Naive B cell (primary cell): ENCODE measurements around the gene SUPT3H. TPM values are rescaled to one million over a fixed set of nuclear protein-coding genes. Genes with fewer than 3 reads are reported as not detected.
"Not testable (repeated sequence)": the region's sequence is repeated elsewhere in the genome, so short reads cannot be mapped to it uniquely, and the experiment has no call there.

ENCODE experiments used
- ATAC-seq, 2 donors: fragments of 150-1000 bp; cut with Tn5 transposase; 2 replicates each; pipeline ENCODE4 v1.10.0; 2021; ENCODE audit warnings: low read depth in 2 of 2, mild to moderate bottlenecking in 2 of 2, moderate library complexity in 2 of 2
- DNase-seq: peaks from one replicate; pipeline ENCODE4 v3.0.0; 2022
- H3K27ac Mint-ChIP-seq, 6 donors: one replicate each; pipeline ENCODE4 v1.8.0; 2020 to 2022; ENCODE audit warnings: mild to moderate bottlenecking in 6 of 6, mixed read lengths in 6 of 6, moderate library complexity in 5 of 6, inconsistent platforms in 2 of 6
- H3K27me3 Mint-ChIP-seq, 3 donors: one replicate each; pipeline ENCODE4 v1.8.0; 2021 to 2022; ENCODE audit warnings: mixed read lengths in 3 of 3, mild to moderate bottlenecking in 1 of 3
- H3K36me3 Mint-ChIP-seq, 2 donors: one replicate each; pipeline ENCODE4 v1.8.0; 2020 to 2022; ENCODE audit warnings: mixed read lengths in 2 of 2, inconsistent platforms in 1 of 2, mild to moderate bottlenecking in 1 of 2
- H3K4me1 Mint-ChIP-seq, 3 donors: one replicate each; pipeline ENCODE4 v1.8.0; 2020 to 2022; ENCODE audit warnings: mixed read lengths in 3 of 3, inconsistent platforms in 1 of 3, mild to moderate bottlenecking in 1 of 3, moderate library complexity in 1 of 3
- H3K4me3 Mint-ChIP-seq, 8 donors: one replicate each; pipeline ENCODE4 v1.8.0; 2020 to 2022; ENCODE audit warnings: mild to moderate bottlenecking in 8 of 8, mixed read lengths in 8 of 8, moderate library complexity in 8 of 8, inconsistent platforms in 2 of 8
- H3K9me3 Mint-ChIP-seq, 7 donors: one replicate each; pipeline ENCODE4 v1.8.0; 2020 to 2022; ENCODE audit warnings: mixed read lengths in 7 of 7, mild to moderate bottlenecking in 5 of 7, inconsistent platforms in 2 of 7, moderate library complexity in 1 of 7
- polyA plus RNA-seq, 6 donors: library from polyadenylated mRNA; unstranded; fragments of 300-500 nt; fragmentation: Illumina TruSeq; gene quantifications; one replicate each; pipeline ENCODE4 v1.2.3, GENCODE V29; 2021; ENCODE audit warnings: low read depth in 6 of 6

The SUPT3H gene
- polyA plus RNA-seq, 6 donors from 2014 or later, result 3.7 to 8.6 (median 6.7) TPM

DNA sequence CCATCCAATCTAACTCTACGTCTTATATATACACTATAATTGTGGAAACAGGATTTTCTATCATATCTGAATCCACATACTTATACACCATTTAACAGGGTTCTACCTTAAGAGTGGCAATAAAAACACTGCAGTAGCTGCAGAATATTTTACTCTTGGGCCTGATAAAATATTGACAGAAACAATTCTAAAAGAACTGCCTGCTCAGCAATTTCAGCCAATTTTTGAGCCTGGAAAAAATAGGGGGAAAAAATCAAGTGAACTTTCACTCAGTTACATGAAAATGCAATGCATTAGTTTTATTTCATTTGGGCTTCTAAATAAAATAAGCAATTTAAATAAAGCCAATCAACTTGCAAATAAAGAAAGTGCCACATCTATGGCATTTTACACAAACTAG lies 296.1 kb downstream of the SUPT3H start:
- no peaks in the 10 kb centered on the region for H3K27me3 Mint-ChIP-seq
- peaks cover 7 to 31% (median 23%) of the 10 kb centered on the region in 7 donors for H3K9me3 Mint-ChIP-seq
- peaks cover 13 to 26% of the 10 kb centered on the region in 2 donors for H3K36me3 Mint-ChIP-seq
- no peak overlapping the region for H3K27ac Mint-ChIP-seq
- no peak overlapping the region for H3K4me3 Mint-ChIP-seq
- no peaks in the 10 kb centered on the region for H3K4me1 Mint-ChIP-seq
- DNase-seq, result no peak
- ATAC-seq, result no peak

DNA sequence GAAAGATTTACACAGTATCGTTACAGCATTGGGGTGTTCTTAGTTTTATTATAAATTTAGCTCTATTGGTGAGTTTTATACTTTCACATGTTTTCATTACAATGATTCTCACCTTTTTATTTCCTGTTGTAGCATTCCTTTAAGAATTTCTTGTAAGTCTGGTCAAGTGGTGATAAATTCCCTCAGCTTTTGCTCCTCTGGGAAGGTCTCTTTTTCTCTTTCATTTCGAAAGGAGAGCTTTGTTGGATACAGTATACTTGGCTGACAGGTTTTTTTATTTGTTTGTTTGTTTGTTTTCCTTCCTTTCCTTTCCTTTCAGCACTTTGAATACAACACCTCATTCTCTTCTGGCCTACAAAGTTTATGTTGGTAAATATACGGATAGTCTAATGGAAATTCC lies 299.3 kb downstream of the SUPT3H start:
- peaks cover 7 to 25% (median 23%) of the 10 kb centered on the region in 7 donors for H3K9me3 Mint-ChIP-seq
- ATAC-seq, result no peak
- H3K4me3 Mint-ChIP-seq, result no peak overlapping the region
- peaks cover 13 to 26% of the 10 kb centered on the region in 2 donors for H3K36me3 Mint-ChIP-seq
- no peaks in the 10 kb centered on the region for H3K27me3 Mint-ChIP-seq
- peaks cover 0 to 2% (median 0%) of the 10 kb centered on the region in 3 donors for H3K4me1 Mint-ChIP-seq
- DNase-seq, result no peak
- no peak overlapping the region for H3K27ac Mint-ChIP-seq

DNA sequence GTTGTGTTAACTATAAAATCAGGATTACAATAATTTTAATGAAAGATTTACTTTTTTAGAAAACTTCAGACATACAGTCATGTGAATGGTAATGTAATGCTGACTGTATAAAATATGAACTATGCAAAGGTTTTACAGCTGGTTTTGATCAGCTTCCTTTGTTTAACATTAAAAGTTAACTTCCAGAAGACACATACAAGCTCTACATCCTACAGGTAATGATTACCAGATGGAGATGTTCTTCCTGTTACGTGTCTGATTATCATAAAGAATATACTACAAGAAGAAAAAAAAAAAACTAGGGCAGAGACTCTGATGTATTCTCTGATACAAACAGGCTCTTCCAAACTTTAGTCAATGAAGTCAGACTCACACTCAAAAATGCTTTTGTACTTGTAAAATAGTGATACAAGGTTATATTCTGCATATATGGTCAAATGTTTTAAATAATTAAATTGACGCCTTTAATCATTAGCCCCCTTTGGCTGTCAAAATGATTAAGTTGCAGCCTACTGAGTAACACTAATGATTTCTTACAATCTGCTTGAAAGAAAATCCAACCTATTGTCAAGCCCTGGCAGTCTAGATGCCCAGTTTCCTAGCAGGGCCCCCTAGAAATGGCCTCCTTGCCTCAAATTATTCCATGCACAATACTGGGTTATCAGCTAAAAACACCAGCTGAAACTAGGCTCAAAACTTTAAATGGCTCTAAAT lies 301.4 kb downstream of the SUPT3H start:
- ATAC-seq, result no peak
- H3K4me1 Mint-ChIP-seq, result peaks cover 0 to 2% (median 0%) of the 10 kb centered on the region in 3 donors
- H3K9me3 Mint-ChIP-seq, result peaks cover 7 to 25% (median 23%) of the 10 kb centered on the region in 7 donors

DNA sequence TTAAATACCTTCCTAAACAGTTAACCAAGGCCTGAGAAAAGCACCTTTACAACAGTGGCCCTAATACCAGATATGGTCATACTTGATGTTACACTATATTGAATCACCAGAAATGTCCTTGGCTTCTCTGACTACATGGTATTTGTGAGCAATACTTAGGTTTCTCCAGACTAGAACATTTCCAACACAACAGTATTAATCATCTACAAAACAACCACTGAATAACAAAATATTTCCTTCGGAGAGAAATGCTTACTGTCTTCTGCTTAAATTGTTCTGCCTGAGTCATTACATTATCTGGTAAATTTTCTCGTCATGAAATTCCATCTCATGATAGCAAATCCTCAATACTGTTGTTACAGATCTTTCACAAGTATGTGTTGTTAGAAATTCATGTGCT lies 302.5 kb downstream of the SUPT3H start:
- H3K9me3 Mint-ChIP-seq, result peaks cover 7 to 25% (median 22%) of the 10 kb centered on the region in 7 donors
- ATAC-seq (no peak), DNase-seq (no peak)
- H3K4me3 Mint-ChIP-seq, result no peak overlapping the region
- peaks cover 0 to 2% (median 0%) of the 10 kb centered on the region in 3 donors for H3K4me1 Mint-ChIP-seq
- peaks cover 13 to 26% of the 10 kb centered on the region in 2 donors for H3K36me3 Mint-ChIP-seq
- no peaks in the 10 kb centered on the region for H3K27me3 Mint-ChIP-seq
- H3K27ac Mint-ChIP-seq, result no peak overlapping the region

More for the DNA sequence above, 301.4 kb downstream of the SUPT3H start:
- H3K27me3 Mint-ChIP-seq, result no peaks in the 10 kb centered on the region
- no peak overlapping the region for H3K4me3 Mint-ChIP-seq
- DNase-seq, result no peak
- peaks cover 13 to 26% of the 10 kb centered on the region in 2 donors for H3K36me3 Mint-ChIP-seq
- no peak overlapping the region for H3K27ac Mint-ChIP-seq

DNA sequence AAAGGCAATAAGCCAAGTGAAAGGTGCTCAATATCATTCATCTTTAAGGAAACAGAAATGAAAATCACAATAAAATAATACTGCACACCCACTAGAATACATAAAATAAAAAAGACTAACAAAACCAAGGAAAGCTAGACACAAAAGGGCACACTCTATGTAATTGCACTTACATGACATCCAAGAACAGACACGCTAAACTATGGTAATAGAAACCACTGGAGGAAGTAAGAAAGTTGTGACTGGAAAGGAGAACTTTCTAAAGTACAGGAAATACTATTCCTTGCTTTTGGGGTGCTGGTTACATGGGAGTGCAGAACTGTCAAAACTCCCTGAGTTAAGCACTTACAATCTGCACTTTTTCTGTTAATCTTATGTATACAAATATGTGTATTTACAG lies 303.3 kb downstream of the SUPT3H start:
- Mint-ChIP-seq H3K4me1 (peaks cover 0 to 2% (median 0%) of the 10 kb centered on the region in 3 donors), H3K9me3 (peaks cover 7 to 20% (median 16%) of the 10 kb centered on the region in 7 donors), H3K36me3 (peaks cover 6 to 19% of the 10 kb centered on the region in 2 donors), H3K27me3 (no peaks in the 10 kb centered on the region), H3K27ac (peak overlapping the region in 1 of 6 donors; percentile 50), H3K4me3 (no peak overlapping the region)
- no peak for ATAC-seq
- DNase-seq, result no peak

DNA sequence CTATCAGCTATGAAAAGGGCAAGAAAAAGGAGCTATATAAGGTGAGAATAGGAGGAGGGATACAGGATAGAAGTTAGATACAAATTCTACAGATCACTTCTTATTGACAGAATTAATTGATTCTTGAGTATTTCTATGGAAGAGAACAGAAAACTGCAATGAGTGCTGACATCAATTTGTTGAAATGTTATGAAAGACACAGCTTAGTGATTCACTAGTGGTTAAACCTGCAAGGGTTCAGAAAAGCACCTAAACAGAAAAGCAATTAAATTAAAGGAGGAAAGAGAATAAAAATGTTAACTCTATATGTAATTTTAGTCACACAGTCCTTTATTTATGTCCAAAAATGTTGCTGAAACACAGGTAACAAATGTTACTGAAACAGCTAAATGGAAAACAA lies 304.0 kb downstream of the SUPT3H start:
- H3K4me1 Mint-ChIP-seq, result peaks cover 0 to 2% (median 0%) of the 10 kb centered on the region in 3 donors
- H3K27ac Mint-ChIP-seq, result no peak overlapping the region
- peaks cover 4 to 14% (median 12%) of the 10 kb centered on the region in 7 donors for H3K9me3 Mint-ChIP-seq
- ATAC-seq, result no peak
- no peak for DNase-seq
- no peak overlapping the region for H3K4me3 Mint-ChIP-seq
- peaks cover 4 to 12% of the 10 kb centered on the region in 2 donors for H3K36me3 Mint-ChIP-seq
- H3K27me3 Mint-ChIP-seq, result no peaks in the 10 kb centered on the region

DNA sequence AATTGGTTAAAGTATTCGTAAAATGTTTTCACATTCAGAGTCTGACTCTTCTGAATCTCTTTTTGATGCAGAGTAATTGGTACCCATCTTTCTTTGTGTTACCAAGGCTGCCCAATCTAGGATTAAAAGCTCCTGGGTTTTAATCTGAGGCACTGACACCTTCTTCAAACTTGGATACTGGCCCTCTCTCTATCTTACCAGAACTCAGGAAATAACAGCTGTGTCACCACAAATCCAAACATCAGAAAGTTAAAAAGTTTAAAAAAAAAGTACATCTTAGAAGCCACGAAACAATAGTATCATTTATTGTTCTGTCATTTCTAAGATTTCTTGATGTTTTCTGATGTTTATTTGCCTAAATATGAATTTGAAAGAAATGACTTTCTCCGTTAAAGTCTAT lies 305.1 kb downstream of the SUPT3H start:
- no peak for ATAC-seq

DNA sequence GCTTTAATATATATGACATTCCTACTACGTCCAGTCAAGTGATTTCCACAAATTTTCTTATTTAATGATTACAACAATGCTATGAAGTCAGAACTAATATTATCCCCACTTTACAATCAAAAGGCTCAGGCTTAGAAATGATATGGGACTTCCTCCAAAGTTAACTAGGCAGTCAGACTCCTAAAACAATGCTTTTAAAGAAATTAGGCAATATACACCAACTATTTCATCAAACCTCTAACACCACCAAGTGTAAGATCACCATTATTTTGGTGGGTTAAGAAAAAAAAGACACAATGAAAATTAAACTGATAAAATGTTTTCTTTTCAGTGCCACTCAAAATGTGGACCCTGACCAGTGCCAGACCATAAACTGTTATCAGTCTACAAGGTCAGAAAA lies 305.7 kb downstream of the SUPT3H start:
- no peak overlapping the region for H3K4me3 Mint-ChIP-seq
- no peaks in the 10 kb centered on the region for H3K27me3 Mint-ChIP-seq
- no peaks in the 10 kb centered on the region for H3K36me3 Mint-ChIP-seq
- no peak overlapping the region for H3K27ac Mint-ChIP-seq
- H3K9me3 Mint-ChIP-seq, result peaks cover 0 to 3% (median 0%) of the 10 kb centered on the region in 7 donors
- DNase-seq (no peak), ATAC-seq (no peak)
- H3K4me1 Mint-ChIP-seq, result peaks cover 0 to 2% (median 0%) of the 10 kb centered on the region in 3 donors

More for the DNA sequence above, 305.1 kb downstream of the SUPT3H start:
- Mint-ChIP-seq H3K27ac (peak overlapping the region in 1 of 6 donors; percentile 67), H3K4me3 (no peak overlapping the region), H3K27me3 (no peaks in the 10 kb centered on the region), H3K36me3 (peaks cover 0 to 1% of the 10 kb centered on the region in 2 donors), H3K4me1 (peaks cover 0 to 2% (median 0%) of the 10 kb centered on the region in 3 donors), H3K9me3 (peaks cover 0 to 3% (median 2%) of the 10 kb centered on the region in 7 donors)
- no peak for DNase-seq

DNA sequence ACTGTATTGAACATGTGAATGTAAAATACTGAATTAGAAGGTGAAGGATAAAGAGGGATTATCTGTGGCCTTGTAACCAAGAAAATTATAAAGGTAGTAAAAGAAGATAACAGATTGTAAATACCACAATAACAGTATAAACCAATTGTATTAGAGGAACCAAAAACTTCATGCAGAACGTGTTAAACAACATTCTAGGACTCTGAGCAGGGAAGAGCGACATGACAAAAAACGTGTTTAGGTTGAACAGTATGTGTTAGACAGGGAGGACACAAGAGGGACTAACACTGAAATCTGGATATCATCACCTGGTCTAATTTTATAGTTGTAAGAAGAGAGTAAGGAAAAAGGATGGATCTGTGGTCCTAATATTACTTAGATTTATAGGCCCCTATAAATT lies 308.6 kb downstream of the SUPT3H start:
- Mint-ChIP-seq H3K36me3 (no peaks in the 10 kb centered on the region), H3K27ac (no peak overlapping the region), H3K4me3 (no peak overlapping the region), H3K4me1 (no peaks in the 10 kb centered on the region), H3K9me3 (no peaks in the 10 kb centered on the region), H3K27me3 (no peaks in the 10 kb centered on the region)
- no peak for ATAC-seq
- no peak for DNase-seq

DNA sequence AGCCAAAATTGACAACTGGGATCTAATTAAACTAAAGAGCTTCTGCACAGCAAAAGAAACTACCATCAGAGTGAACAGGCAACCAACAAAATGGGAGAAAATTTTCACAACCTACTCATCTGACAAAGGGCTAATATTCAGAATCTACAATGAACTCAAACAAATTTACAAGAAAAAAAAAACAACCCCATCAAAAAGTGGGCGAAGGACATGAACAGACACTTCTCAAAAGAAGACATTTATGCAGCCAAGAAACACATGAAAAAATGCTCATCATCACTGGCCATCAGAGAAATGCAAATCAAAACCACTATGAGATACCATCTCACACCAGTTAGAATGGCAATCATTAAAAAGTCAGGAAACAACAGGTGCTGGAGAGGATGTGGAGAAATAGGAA lies 310.3 kb downstream of the SUPT3H start:
- not testable (repeated sequence) for H3K9me3 Mint-ChIP-seq, H3K4me1 Mint-ChIP-seq, H3K36me3 Mint-ChIP-seq, ATAC-seq, H3K27me3 Mint-ChIP-seq, H3K27ac Mint-ChIP-seq, H3K4me3 Mint-ChIP-seq, DNase-seq

DNA sequence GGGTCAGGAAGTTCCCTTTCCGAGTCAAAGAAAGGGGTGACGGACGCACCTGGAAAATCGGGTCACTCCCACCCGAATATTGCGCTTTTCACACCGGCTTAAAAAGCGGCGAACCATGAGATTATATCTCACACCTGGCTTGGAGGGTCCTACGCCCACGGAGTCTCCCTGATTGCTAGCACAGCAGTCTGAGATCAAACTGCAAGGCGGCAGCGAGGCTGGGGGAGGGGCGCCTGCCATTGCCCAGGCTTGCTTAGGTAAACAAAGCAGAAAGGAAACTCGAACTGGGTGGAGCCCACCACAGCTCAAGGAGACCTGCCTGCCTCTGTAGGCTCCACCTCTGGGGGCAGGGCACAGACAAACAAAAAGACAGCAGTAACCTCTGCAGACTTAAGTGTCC lies 315.1 kb downstream of the SUPT3H start:
- not testable (repeated sequence) for H3K4me1 Mint-ChIP-seq, ATAC-seq, DNase-seq, H3K27me3 Mint-ChIP-seq, H3K36me3 Mint-ChIP-seq, H3K4me3 Mint-ChIP-seq, H3K27ac Mint-ChIP-seq
- H3K9me3 Mint-ChIP-seq, result peaks cover 6 to 18% (median 10%) of the 10 kb centered on the region in 7 donors

DNA sequence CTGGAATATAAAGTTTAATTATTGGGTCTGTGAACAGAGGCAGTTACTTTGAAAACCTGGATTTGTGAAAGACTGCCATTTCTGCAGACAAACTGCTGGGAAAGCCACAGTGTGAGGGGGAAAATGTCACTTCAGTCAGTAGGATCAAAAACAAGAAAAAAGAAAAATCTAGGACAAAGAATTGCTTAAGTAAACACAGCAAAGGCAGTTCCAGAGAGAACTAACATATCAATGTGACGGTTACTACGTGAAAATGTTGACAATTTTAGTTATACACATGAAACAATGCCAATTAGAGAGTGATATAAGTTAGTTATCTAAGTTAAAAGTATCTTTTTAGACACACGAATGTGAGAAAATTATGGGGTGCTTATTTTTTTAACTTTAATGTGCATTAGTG lies 320.0 kb downstream of the SUPT3H start:
- H3K4me1 Mint-ChIP-seq, result no peaks in the 10 kb centered on the region
- ATAC-seq (no peak), DNase-seq (no peak)
- H3K27ac Mint-ChIP-seq, result no peak overlapping the region
- H3K4me3 Mint-ChIP-seq, result no peak overlapping the region
- no peaks in the 10 kb centered on the region for H3K27me3 Mint-ChIP-seq
- peaks cover 6 to 18% (median 10%) of the 10 kb centered on the region in 7 donors for H3K9me3 Mint-ChIP-seq
- H3K36me3 Mint-ChIP-seq, result peaks cover 7 to 13% of the 10 kb centered on the region in 2 donors

DNA sequence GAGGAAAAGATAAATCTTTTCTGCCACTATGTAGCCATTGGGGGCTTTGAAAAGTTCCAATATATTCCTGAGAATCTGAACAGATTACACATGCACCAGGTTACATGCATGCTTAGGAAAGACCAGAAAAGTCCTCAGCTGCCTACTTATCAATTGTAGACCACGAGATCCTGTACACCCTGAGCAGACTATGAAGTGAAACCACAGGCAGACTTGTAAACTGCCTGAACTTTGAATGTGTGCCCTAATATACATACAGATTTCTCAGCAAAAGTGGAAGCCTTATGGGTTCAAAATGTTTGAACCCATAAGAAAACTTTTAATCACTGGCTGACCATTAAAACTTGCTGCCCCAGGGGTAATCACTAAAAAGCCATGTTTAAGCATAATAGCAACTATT lies 323.1 kb downstream of the SUPT3H start:
- ATAC-seq, result no peak
- no peaks in the 10 kb centered on the region for H3K27me3 Mint-ChIP-seq
- DNase-seq, result no peak
- no peak overlapping the region for H3K4me3 Mint-ChIP-seq
- peaks cover 0 to 8% of the 10 kb centered on the region in 2 donors for H3K36me3 Mint-ChIP-seq
- H3K4me1 Mint-ChIP-seq, result peaks cover 0 to 3% (median under 1%) of the 10 kb centered on the region in 3 donors
- no peak overlapping the region for H3K27ac Mint-ChIP-seq
- peaks cover 0 to 5% (median 2%) of the 10 kb centered on the region in 7 donors for H3K9me3 Mint-ChIP-seq

DNA sequence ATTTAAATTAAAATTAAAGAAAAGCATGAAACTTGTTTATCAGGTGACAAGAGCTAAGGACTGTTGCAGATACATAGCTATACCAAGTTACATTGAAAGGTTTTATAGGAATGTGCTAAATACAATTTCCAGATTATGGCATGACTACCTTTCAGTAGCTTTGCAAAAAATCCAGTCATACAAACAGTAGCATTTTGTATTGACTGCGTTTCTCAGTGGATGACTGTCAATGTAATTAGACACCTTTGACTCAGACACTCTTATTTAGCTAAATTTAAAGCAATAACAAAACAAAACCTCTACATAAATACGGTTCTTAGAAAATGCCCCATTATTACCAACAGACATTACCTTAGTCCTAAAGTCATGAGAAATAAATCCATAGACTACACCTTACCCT lies 325.4 kb downstream of the SUPT3H start:
- H3K9me3 Mint-ChIP-seq, result peaks cover 0 to 4% (median 0%) of the 10 kb centered on the region in 7 donors
- DNase-seq (no peak), ATAC-seq (no peak)
- no peak overlapping the region for H3K27ac Mint-ChIP-seq
- no peaks in the 10 kb centered on the region for H3K27me3 Mint-ChIP-seq
- H3K36me3 Mint-ChIP-seq, result peaks cover 0 to 8% of the 10 kb centered on the region in 2 donors
- peaks cover 10 to 13% (median 12%) of the 10 kb centered on the region in 3 donors for H3K4me1 Mint-ChIP-seq
- no peak overlapping the region for H3K4me3 Mint-ChIP-seq
